ENCODE measurements around the gene WDR5.

DNA sequence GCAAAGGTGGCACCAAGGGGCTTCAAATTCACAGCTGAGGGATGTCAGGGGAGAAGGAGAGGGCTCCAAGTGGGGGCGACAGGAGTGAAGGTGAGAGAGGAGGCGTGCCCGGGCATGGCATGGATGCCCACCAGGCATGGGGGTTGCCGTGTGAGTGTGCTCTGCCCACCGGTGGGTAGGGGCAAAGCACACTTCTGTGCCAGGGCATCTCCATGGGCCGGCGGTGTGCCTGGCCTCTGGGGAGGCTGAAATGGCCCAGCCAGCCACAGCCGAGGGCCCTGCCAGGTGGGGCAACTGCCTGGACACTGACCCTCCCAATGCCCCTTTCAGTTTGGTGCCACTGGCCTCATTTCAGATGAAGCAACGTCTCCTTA is 42.5 kb downstream of the WDR5 start:
- TF ChIP-seq CTCF (IDR thresholded peaks at IDR 0.05) (no peak), POLR2A (IDR thresholded peaks at IDR 0.05) (no peak)
